HL-60 (cell line): Measurements from ENCODE around the gene BEST1.

ENCODE experiments used
- GABPA ChIP-seq: IDR thresholded peaks from 2 replicates; pipeline ENCODE4 v1.6.1; 2012; ENCODE audit warnings: low read depth
- POLR2AphosphoS5 ChIP-seq: IDR thresholded peaks from 2 replicates; pipeline ENCODE4 v1.6.1; 2012; ENCODE audit warnings: low read depth
- SPI1 ChIP-seq: IDR thresholded peaks from 2 replicates; pipeline ENCODE4 v1.6.1; 2012; ENCODE audit warnings: low read depth, mild to moderate bottlenecking, borderline replicate concordance
- TF ChIP-seq, protein P1 (sequence below): IDR thresholded peaks from one replicate; pipeline ENCODE4 v1.5.1; 2011; ENCODE audit warnings: low read length, control low read depth, inconsistent platforms; ENCODE audit not compliant: insufficient read depth
- TF ChIP-seq, protein P2 (sequence below): IDR thresholded peaks from 2 replicates; pipeline ENCODE4 v1.6.1; 2012; ENCODE audit warnings: low read depth; ENCODE audit not compliant: insufficient replicate concordance

DNA sequence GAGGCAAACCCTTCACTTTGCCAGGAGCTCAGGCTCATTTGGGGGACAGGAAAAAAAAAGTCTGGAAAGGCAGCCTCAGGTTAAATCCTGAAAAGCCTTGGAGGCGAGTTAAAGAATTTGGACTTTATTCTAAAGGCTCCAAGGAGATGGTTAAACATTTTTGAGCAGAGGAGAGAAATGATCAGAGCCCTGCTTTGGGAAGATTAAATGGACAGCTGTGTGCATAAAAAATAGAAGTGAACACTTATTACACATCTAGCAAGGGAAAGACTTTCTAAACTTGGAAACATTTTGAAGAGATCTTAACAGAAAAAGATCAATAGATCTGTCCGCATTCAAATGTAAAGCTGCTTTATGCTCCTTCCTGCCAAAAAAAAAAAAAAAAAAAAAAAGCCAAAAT, 24.4 kb upstream of the BEST1 start:
- TF ChIP-seq, protein P1, sequence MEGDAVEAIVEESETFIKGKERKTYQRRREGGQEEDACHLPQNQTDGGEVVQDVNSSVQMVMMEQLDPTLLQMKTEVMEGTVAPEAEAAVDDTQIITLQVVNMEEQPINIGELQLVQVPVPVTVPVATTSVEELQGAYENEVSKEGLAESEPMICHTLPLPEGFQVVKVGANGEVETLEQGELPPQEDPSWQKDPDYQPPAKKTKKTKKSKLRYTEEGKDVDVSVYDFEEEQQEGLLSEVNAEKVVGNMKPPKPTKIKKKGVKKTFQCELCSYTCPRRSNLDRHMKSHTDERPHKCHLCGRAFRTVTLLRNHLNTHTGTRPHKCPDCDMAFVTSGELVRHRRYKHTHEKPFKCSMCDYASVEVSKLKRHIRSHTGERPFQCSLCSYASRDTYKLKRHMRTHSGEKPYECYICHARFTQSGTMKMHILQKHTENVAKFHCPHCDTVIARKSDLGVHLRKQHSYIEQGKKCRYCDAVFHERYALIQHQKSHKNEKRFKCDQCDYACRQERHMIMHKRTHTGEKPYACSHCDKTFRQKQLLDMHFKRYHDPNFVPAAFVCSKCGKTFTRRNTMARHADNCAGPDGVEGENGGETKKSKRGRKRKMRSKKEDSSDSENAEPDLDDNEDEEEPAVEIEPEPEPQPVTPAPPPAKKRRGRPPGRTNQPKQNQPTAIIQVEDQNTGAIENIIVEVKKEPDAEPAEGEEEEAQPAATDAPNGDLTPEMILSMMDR = no peak
- TF ChIP-seq, protein P2, sequence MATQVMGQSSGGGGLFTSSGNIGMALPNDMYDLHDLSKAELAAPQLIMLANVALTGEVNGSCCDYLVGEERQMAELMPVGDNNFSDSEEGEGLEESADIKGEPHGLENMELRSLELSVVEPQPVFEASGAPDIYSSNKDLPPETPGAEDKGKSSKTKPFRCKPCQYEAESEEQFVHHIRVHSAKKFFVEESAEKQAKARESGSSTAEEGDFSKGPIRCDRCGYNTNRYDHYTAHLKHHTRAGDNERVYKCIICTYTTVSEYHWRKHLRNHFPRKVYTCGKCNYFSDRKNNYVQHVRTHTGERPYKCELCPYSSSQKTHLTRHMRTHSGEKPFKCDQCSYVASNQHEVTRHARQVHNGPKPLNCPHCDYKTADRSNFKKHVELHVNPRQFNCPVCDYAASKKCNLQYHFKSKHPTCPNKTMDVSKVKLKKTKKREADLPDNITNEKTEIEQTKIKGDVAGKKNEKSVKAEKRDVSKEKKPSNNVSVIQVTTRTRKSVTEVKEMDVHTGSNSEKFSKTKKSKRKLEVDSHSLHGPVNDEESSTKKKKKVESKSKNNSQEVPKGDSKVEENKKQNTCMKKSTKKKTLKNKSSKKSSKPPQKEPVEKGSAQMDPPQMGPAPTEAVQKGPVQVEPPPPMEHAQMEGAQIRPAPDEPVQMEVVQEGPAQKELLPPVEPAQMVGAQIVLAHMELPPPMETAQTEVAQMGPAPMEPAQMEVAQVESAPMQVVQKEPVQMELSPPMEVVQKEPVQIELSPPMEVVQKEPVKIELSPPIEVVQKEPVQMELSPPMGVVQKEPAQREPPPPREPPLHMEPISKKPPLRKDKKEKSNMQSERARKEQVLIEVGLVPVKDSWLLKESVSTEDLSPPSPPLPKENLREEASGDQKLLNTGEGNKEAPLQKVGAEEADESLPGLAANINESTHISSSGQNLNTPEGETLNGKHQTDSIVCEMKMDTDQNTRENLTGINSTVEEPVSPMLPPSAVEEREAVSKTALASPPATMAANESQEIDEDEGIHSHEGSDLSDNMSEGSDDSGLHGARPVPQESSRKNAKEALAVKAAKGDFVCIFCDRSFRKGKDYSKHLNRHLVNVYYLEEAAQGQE = no peak
- TF ChIP-seq POLR2AphosphoS5 (no peak), SPI1 (no peak), GABPA (no peak)
